IPS DF 6.9 (cell line): ENCODE measurements around the gene DSTYK.
"Not testable (repeated sequence)": the region's sequence is repeated elsewhere in the genome, so short reads cannot be mapped to it uniquely, and the experiment has no call there.

Source experiments
- DNase-seq: peaks from one replicate; pipeline ENCODE4 v3.0.0-alpha.2; 2013; ENCODE audit warnings: low read depth, low spot score
- H3K27ac ChIP-seq: one replicate; pipeline ENCODE4 v1.5.1; 2013; ENCODE audit warnings: low read length, control low read depth
- H3K27me3 ChIP-seq: 2 replicates; pipeline ENCODE4 v1.6.1; 2013; ENCODE audit warnings: mild to moderate bottlenecking, low read length; ENCODE audit not compliant: control insufficient read depth, insufficient read depth
- H3K36me3 ChIP-seq: 2 replicates; pipeline ENCODE4 v1.6.1; 2013; ENCODE audit warnings: low read length; ENCODE audit not compliant: control insufficient read depth, insufficient read depth
- H3K4me1 ChIP-seq: 2 replicates; pipeline ENCODE4 v1.6.1; 2013; ENCODE audit warnings: low read length; ENCODE audit not compliant: control insufficient read depth, insufficient read depth
- H3K4me3 ChIP-seq: 2 replicates; pipeline ENCODE4 v1.5.1; 2013; ENCODE audit warnings: mild to moderate bottlenecking, low read length
- H3K9me3 ChIP-seq: 2 replicates; pipeline ENCODE4 v1.6.1; 2013; ENCODE audit warnings: low read length, inconsistent platforms; ENCODE audit not compliant: control insufficient read depth, insufficient read depth
- WGBS: extraction: QIAGEN DNeasy Blood & Tissue Kit; methylation state at CpG from one replicate; pipeline ENCODE4 v1.1.7; 2013; ENCODE audit warnings: mixed read lengths, missing lambda C conversion rate; ENCODE audit not compliant: insufficient read length, insufficient coverage; 5-methylcytosine and 5-hydroxymethylcytosine counted together

Gene DSTYK

DNA sequence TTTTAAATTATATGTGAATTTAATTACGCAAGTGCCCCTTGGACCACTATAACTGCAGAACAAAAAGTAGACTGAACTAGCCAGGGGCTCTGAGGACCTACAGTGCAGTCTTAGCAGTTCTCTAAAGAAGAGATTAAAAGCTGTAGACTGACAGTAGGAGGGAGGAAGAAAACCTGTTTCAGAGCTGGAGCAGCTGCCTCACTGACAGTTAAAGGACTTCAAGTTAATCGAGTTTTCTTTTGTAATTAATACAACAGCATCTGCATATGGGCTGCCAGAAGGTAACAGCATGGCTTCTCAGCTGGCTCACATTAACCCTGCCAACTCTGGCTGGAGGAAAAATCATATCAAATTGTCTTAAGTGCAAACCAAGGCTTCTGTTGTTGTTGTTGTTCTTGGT, 19.9 kb downstream of the DSTYK start:
- H3K9me3 ChIP-seq = no peaks in the 10 kb centered on the region
- peaks cover 9% of the 10 kb centered on the region for H3K4me1 ChIP-seq
- DNase-seq = no peak
- no peaks in the 10 kb centered on the region for H3K27me3 ChIP-seq
- 100% methylated on average over 1 of the region's 2 CpGs for WGBS
- H3K27ac ChIP-seq = no peak overlapping the region
- H3K36me3 ChIP-seq = no peaks in the 10 kb centered on the region
- H3K4me3 ChIP-seq = no peak overlapping the region

DNA sequence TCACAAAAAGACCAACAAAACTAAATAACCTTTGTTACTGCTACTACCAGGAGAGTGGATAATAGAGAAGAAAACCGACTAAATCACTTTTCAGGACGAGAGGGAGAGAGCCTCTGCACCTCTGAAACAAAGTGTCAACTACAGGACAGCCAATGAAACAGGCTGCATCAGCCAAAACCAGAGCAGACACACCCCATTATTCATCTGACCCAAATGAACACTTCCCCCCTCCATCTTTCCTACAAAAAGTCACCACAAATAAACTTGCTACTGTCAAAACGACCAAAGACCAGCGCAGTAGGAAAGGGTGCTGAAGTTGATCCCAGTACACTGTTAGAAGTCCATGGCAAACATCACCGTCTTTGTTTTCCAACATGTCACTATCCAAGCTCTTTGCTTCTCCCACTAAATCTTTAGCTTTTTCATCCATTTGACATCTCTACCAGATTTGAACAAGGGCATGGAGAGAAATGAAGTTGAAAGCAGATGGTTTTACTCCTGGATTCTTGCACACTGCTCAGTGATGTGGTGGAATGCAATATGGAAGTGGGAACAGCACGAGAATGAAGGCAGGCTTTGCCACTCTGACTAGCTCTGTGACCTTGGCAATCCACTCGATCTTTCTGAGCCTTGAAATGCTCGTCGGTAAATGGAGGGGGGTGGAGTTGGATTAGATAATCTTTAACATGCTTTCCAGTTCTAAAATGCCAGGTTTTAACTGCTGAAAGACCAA, 20.5 kb downstream of the DSTYK start:
- no peak overlapping the region for H3K27ac ChIP-seq
- H3K27me3 ChIP-seq = no peaks in the 10 kb centered on the region
- no peak for DNase-seq
- H3K36me3 ChIP-seq = no peaks in the 10 kb centered on the region
- peaks cover 9% of the 10 kb centered on the region for H3K4me1 ChIP-seq
- no peaks in the 10 kb centered on the region for H3K9me3 ChIP-seq
- H3K4me3 ChIP-seq = no peak overlapping the region
- no CpG with 5 or more reads among the region's 9 CpGs for WGBS

DNA sequence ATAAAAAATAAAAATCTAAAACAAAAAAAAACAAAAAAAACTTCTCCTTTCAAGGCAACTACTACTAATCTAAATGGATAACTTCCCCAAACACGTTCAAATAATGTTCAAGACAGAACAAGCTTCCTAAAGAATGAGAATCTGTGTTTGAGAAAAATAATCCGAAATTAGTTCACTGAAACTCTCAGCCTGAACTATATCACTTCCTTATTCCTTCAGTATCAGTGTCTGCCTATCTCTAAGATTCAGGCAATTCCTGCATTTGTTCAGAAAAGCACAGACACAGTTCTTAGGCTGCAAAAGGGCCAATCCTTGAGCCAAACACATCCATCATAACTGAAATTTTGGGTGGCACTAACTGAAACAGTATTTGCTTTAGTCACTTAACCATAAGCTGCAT, 22.4 kb downstream of the DSTYK start:
- Histone ChIP-seq H3K27ac (no peak overlapping the region), H3K36me3 (no peaks in the 10 kb centered on the region), H3K4me3 (no peak overlapping the region), H3K27me3 (no peaks in the 10 kb centered on the region), H3K4me1 (peaks cover 9% of the 10 kb centered on the region), H3K9me3 (no peaks in the 10 kb centered on the region)
- no peak for DNase-seq
- WGBS = 100% methylated on average over 1 of the region's 2 CpGs

DNA sequence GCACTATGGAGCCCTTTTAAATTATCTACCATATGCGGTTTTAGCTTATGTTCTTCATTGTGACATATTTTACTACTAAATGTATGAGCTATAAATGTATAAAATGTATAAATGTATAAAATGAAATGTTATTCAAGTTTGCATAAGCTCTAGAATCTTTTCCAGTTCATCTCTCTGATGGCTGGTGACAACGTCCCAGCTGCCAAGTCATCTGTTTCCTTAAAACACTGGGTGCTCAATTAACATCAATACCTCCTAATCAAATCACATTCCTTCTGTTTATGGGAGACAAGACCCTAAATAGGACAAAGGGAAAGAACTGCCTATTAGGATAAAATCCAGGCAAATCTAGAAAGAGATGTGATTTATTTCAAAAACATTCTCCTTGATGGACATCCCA, 22.9 kb downstream of the DSTYK start:
- no peak overlapping the region for H3K27ac ChIP-seq
- H3K36me3 ChIP-seq = no peaks in the 10 kb centered on the region
- peaks cover 9% of the 10 kb centered on the region for H3K4me1 ChIP-seq
- no peaks in the 10 kb centered on the region for H3K9me3 ChIP-seq
- DNase-seq = no peak
- H3K27me3 ChIP-seq = no peaks in the 10 kb centered on the region
- WGBS = no CpG with 5 or more reads among the region's 2 CpGs
- H3K4me3 ChIP-seq = no peak overlapping the region

DNA sequence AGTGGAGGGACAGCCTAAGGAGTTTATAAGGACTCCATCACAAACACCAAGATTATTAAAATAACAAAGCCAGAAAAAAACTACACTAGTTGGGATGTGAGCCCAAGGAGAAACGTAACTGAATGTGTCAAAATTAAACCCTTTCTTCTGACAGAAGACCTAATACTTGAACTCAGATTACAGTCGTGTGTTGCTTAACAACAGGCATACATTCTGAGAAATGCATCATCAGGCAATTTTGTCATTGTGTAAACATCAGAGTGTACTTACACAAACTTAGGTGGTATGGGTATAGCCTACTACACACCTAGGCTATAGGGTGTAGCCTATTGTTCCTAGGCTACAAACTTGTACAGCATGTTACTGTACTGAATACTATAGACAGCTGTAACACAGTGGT, 23.4 kb downstream of the DSTYK start:
- DNase-seq = no peak
- Histone ChIP-seq H3K9me3 (no peaks in the 10 kb centered on the region), H3K4me3 (no peak overlapping the region), H3K36me3 (no peaks in the 10 kb centered on the region), H3K4me1 (peaks cover 7% of the 10 kb centered on the region), H3K27ac (no peak overlapping the region), H3K27me3 (no peaks in the 10 kb centered on the region)
- WGBS = no CpG with 5 or more reads among the region's 2 CpGs

DNA sequence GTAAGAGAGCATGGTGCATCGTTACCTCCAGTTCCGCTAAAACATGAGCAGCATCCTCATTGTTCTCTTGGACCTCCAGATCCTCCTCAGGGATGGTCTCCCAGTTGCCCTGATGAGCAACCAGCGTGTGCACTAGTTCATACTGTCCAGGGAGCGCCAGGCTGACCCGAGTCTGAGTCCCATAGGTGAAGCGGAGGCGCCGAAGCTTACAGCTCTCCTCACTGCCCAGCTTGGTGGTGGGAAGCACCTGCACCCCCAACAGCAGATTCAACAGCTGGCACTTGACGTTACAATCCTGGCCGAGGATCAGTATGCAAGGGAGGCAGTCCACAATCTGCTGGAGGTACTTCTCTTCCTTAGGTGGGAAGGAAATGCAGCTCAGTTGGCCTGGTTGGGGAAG, 24.1 kb downstream of the DSTYK start:
- no peak overlapping the region for H3K4me3 ChIP-seq
- H3K9me3 ChIP-seq = no peaks in the 10 kb centered on the region
- H3K36me3 ChIP-seq = no peaks in the 10 kb centered on the region
- DNase-seq = no peak
- WGBS = no CpG with 5 or more reads among the region's 10 CpGs
- H3K27me3 ChIP-seq = no peaks in the 10 kb centered on the region
- H3K27ac ChIP-seq = no peak overlapping the region
- H3K4me1 ChIP-seq = peaks cover 7% of the 10 kb centered on the region

DNA sequence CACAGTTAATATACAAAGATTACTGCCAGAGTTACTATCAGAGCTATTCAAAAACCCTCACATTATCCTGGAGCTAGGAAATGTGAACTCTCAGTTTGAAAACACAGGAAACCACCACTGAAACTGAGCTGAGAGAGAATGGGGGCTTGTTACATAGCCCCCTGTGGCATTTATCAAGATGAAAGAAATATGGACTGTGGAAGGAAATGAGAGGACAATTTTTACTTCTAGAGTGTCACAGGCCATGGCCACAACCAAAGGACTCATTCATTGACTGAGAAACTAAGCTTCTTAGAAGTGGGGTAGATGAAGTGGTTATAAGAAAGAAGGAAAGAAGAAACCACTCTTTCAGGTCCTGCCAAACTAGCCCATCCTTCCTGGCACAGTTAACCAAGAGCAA, 25.3 kb downstream of the DSTYK start:
- no peaks in the 10 kb centered on the region for H3K36me3 ChIP-seq
- no peak overlapping the region for H3K4me3 ChIP-seq
- H3K9me3 ChIP-seq = no peaks in the 10 kb centered on the region
- H3K4me1 ChIP-seq = peaks cover 5% of the 10 kb centered on the region
- H3K27ac ChIP-seq = no peak overlapping the region
- H3K27me3 ChIP-seq = no peaks in the 10 kb centered on the region
- no peak for DNase-seq

DNA sequence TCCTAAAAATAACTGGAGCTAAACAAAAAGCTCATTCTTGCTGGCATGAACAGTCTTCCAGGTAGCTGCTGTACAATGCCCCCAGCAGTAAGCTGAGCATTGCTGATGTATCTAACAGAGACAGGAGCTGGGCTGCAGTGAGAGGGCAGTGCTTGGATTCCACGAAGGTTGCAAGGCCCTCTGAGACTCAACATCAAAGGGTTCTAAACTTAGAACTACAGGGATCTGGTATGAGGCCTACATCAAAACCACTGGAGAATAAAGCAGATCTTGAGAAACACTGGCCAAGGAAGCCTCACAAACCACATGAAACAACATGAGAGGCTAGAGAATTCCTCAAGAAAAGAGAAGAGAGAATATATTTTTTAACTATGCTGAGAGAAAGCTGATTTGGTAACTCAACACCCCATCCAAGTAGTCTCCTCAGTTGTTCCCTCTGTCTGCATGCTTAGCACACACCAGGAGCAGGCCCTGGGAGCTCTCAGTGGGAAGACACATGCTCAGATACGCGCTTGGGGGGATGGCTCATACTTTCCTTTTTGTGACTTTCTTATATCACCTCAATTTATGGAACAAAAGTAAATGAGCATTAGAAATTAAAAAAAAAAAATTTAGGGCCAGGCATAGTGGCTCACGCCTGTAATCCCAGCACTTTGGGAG, 27.7 kb downstream of the DSTYK start:
- Histone ChIP-seq H3K4me3 (no peak overlapping the region), H3K9me3 (no peaks in the 10 kb centered on the region), H3K4me1 (peaks cover 4% of the 10 kb centered on the region), H3K27ac (no peak overlapping the region), H3K36me3 (no peaks in the 10 kb centered on the region), H3K27me3 (no peaks in the 10 kb centered on the region)
- WGBS = no CpG with 5 or more reads among the region's 4 CpGs
- no peak for DNase-seq

DNA sequence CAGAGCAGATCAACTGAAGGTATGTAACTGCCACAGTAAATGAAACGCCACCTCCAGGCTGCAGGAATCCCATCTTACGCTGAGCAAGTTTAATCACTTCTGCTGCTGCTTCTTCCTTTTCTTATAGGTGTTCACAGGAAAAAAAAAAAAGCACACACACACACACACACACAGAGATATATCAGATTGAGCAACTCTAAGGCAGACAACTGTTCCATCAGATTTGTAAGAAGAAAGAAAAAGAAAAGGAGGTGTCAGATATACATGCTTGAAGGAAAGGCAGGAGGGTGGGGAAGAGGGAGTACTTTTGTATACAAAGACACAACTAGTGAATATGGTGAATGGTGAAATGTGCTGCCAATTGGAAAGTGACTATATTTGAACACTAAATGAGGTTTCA, 28.6 kb downstream of the DSTYK start:
- Histone ChIP-seq H3K4me1 (peaks cover 3% of the 10 kb centered on the region), H3K27me3 (no peaks in the 10 kb centered on the region), H3K27ac (no peak overlapping the region), H3K9me3 (no peaks in the 10 kb centered on the region), H3K36me3 (no peaks in the 10 kb centered on the region), H3K4me3 (no peak overlapping the region)
- WGBS = no CpG with 5 or more reads among the region's 2 CpGs
- no peak for DNase-seq

DNA sequence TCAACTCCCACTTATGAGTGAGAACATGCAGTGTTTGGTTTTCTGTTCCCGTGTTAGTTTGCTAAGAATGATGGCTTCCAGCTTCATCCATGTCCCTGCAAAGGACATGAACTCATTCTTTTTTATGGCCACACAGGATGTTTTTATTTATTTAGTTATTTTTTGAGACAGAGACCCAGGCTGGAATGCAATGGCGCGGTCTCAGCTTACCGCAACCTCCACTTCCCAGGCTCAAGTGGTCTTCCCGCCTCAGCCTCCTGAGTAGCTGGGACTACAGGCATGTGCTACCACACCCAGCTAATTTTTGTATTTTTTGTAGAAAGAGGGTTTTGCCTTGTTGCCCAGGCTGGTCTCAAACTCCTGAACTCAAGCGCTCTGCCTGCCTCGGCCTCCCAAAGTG, 31.2 kb downstream of the DSTYK start:
- WGBS = no CpG with 5 or more reads among the region's 7 CpGs
- not testable (repeated sequence) for DNase-seq

DNA sequence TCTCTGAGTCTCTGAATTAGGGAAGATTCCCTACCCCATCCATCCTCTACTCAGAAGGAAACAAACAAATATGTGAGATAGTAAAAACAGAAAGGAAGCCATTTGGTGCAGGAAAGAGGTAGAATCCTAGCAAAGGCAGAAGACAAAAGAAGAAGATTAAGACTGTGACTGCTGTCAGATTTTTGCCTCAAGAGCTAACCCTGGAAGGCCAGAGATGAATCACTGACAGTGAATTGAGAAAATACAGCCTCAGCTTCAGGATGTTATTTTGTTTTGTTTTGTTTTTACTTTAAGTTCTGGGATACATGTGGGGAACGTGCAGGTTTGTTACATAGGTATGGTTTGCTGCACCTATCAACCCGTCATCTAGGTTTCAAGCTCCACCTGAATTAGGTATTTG, 31.7 kb downstream of the DSTYK start:
- Histone ChIP-seq H3K27me3 (no peaks in the 10 kb centered on the region), H3K36me3 (no peaks in the 10 kb centered on the region), H3K4me1 (no peaks in the 10 kb centered on the region), H3K4me3 (no peak overlapping the region), H3K9me3 (no peaks in the 10 kb centered on the region), H3K27ac (no peak overlapping the region)
- DNase-seq = no peak
- no CpG with 5 or more reads among the region's 2 CpGs for WGBS

More for the DNA sequence above, 31.2 kb downstream of the DSTYK start:
- not testable (repeated sequence) for H3K27ac ChIP-seq, H3K27me3 ChIP-seq, H3K36me3 ChIP-seq, H3K9me3 ChIP-seq, H3K4me1 ChIP-seq, H3K4me3 ChIP-seq
